SK-N-SH treated with all-trans-retinoic acid at 6 μM for 48 hours (cell line): ENCODE data around the gene TMEM135.
"Not testable (repeated sequence)": the region's sequence is repeated elsewhere in the genome, so short reads cannot be mapped to it uniquely, and the experiment has no call there.

Source experiments
- ATAC-seq: fragments of 200-7000 bp; cut with Tn5 transposase; 3 replicates; pipeline ENCODE4 v1.9.1; 2020; ENCODE audit warnings: mild to moderate bottlenecking, moderate library complexity
- ARNTL ChIP-seq: fragments of 450-650 bp; formaldehyde crosslinking; IDR thresholded peaks from 2 replicates; pipeline ENCODE4 v1.5.0; 2020; ENCODE audit warnings: low read depth, mild to moderate bottlenecking, moderate library complexity, borderline replicate concordance
- BACH2 ChIP-seq: fragments of 250-450 bp; sonication (Bioruptor Pico); IDR thresholded peaks from 2 replicates; pipeline ENCODE4 v1.9.0; 2021; ENCODE audit warnings: mild to moderate bottlenecking, borderline replicate concordance
- CREB5 ChIP-seq: fragments of 250-450 bp; sonication (Bioruptor Pico); IDR thresholded peaks from 2 replicates; pipeline ENCODE4 v1.5.1; 2020; ENCODE audit warnings: low read depth, mild to moderate bottlenecking, moderate library complexity
- CSDC2 ChIP-seq: fragments of 250-450 bp; sonication (Bioruptor Pico); IDR thresholded peaks from 2 replicates; pipeline ENCODE4 v1.5.0; 2020; ENCODE audit warnings: mild to moderate bottlenecking, moderate library complexity
- CSRNP3 ChIP-seq: fragments of 250-450 bp; sonication (Bioruptor Pico); IDR thresholded peaks from 2 replicates; pipeline ENCODE4 v1.5.1; 2021; ENCODE audit warnings: mild to moderate bottlenecking, moderate library complexity
- ESRRG ChIP-seq: fragments of 250-450 bp; sonication (Bioruptor Pico); IDR thresholded peaks from 2 replicates; pipeline ENCODE4 v1.6.1; 2021; ENCODE audit warnings: mild to moderate bottlenecking
- GLIS3 ChIP-seq: fragments of 250-450 bp; sonication (Bioruptor Pico); IDR thresholded peaks from 2 replicates; pipeline ENCODE4 v1.5.0; 2020; ENCODE audit warnings: mild to moderate bottlenecking, moderate library complexity
- ISL1 ChIP-seq: fragments of 250-450 bp; sonication (Bioruptor Pico); IDR thresholded peaks from 2 replicates; pipeline ENCODE4 v2.1.2; 2022; ENCODE audit warnings: mild to moderate bottlenecking, moderate library complexity
- OSR1 ChIP-seq: fragments of 250-450 bp; sonication (Bioruptor Pico); IDR thresholded peaks from 2 replicates; pipeline ENCODE4 v1.8.0; 2022; ENCODE audit warnings: moderate library complexity, mild to moderate bottlenecking, inconsistent platforms
- RARB ChIP-seq: fragments of 250-450 bp; sonication (Bioruptor Pico); IDR thresholded peaks from 2 replicates; pipeline ENCODE4 v1.8.0; 2021; ENCODE audit warnings: mild to moderate bottlenecking, moderate library complexity
- SNAI2 ChIP-seq: fragments of 250-450 bp; sonication (Bioruptor Pico); IDR thresholded peaks from 2 replicates; pipeline ENCODE4 v1.5.0; 2020; ENCODE audit warnings: mild to moderate bottlenecking, moderate library complexity
- TCF4 ChIP-seq: fragments of 250-450 bp; sonication (Bioruptor Pico); IDR thresholded peaks from 2 replicates; pipeline ENCODE4 v1.8.0; 2021; ENCODE audit warnings: mild to moderate bottlenecking, moderate library complexity, borderline replicate concordance
- TSHZ2 ChIP-seq: fragments of 250-450 bp; sonication (Bioruptor Pico); IDR thresholded peaks from 2 replicates; pipeline ENCODE4 v1.5.0; 2020; ENCODE audit warnings: mild to moderate bottlenecking, moderate library complexity
- ZC3H10 ChIP-seq: fragments of 250-450 bp; sonication (Bioruptor Pico); IDR thresholded peaks from 2 replicates; pipeline ENCODE4 v1.5.1; 2021; ENCODE audit warnings: mild to moderate bottlenecking, moderate library complexity
- ZFP3 ChIP-seq: fragments of 250-450 bp; sonication (Bioruptor Pico); IDR thresholded peaks from 2 replicates; pipeline ENCODE4 v1.5.0; 2020; ENCODE audit warnings: mild to moderate bottlenecking, moderate library complexity
- ZFP30 ChIP-seq: fragments of 450-650 bp; formaldehyde crosslinking; IDR thresholded peaks from 2 replicates; pipeline ENCODE4 v1.5.0; 2022; ENCODE audit warnings: mild to moderate bottlenecking, moderate library complexity
- ZNF565 ChIP-seq: fragments of 450-650 bp; formaldehyde crosslinking; conservative IDR thresholded peaks from 2 replicates; pipeline ENCODE4 v1.5.0; 2020; ENCODE audit warnings: low read depth, mild to moderate bottlenecking, moderate library complexity
- ZNF70 ChIP-seq: fragments of 450-650 bp; formaldehyde crosslinking; IDR thresholded peaks from 2 replicates; pipeline ENCODE4 v1.5.0; 2020; ENCODE audit warnings: mild to moderate bottlenecking, moderate library complexity
- ZNF8 ChIP-seq: fragments of 450-650 bp; formaldehyde crosslinking; IDR thresholded peaks from 2 replicates; pipeline ENCODE4 v1.5.0; 2020; ENCODE audit warnings: mild to moderate bottlenecking, moderate library complexity

TMEM135 gene

GRCh38 chr11:87022254-87022653 is 15.5 kb upstream of the TMEM135 start (continued):
- TF ChIP-seq TSHZ2 (CRISPR knock-in tag), result no peak
- TF ChIP-seq, all 23 proteins: peak for 0

- TF ChIP-seq ISL1 (CRISPR knock-in tag), result no peak
- TF ChIP-seq SNAI2 (CRISPR knock-in tag), result no peak
- no peak for ATAC-seq
Observed at GRCh38 chr11:87022738-87023137, 15.0 kb upstream of the TMEM135 start.

- ATAC-seq, result not testable (repeated sequence)
Observed at GRCh38 chr11:87026415-87026814, 11.3 kb upstream of the TMEM135 start.

- no peak for ATAC-seq
- TF ChIP-seq ZNF70 (CRISPR knock-in tag) (no peak), TCF4 (no peak), ESRRG (CRISPR knock-in tag) (no peak), ZNF565 (CRISPR knock-in tag) (no peak), RARB (CRISPR knock-in tag) (no peak), OSR1 (no peak), CREB5 (CRISPR knock-in tag) (no peak), ZNF8 (CRISPR knock-in tag) (no peak), ZFP3 (CRISPR knock-in tag) (no peak), CSDC2 (no peak), ISL1 (CRISPR knock-in tag) (no peak), ZC3H10 (no peak), CSRNP3 (CRISPR knock-in tag) (no peak)
Observed at GRCh38 chr11:87030458-87031054, 7.2 kb upstream of the TMEM135 start.

- ATAC-seq, result no peak
- TF ChIP-seq CSDC2 (no peak), ZNF70 (CRISPR knock-in tag) (no peak), ISL1 (CRISPR knock-in tag) (no peak), GLIS3 (CRISPR knock-in tag) (no peak), ZFP3 (CRISPR knock-in tag) (no peak), ZNF8 (CRISPR knock-in tag) (no peak), BACH2 (CRISPR knock-in tag) (no peak), CSRNP3 (CRISPR knock-in tag) (no peak), ZNF565 (CRISPR knock-in tag) (no peak), ESRRG (CRISPR knock-in tag) (no peak), ZFP30 (CRISPR knock-in tag) (no peak), SNAI2 (CRISPR knock-in tag) (no peak), RARB (CRISPR knock-in tag) (no peak), OSR1 (no peak), TCF4 (no peak), ARNTL (CRISPR knock-in tag) (no peak)
Observed at GRCh38 chr11:87031433-87032170, 6.1 kb upstream of the TMEM135 start.
